MM.1S (cell line): ENCODE data around the gene CBFA2T3.
"Not testable (repeated sequence)": the region's sequence is repeated elsewhere in the genome, so short reads cannot be mapped to it uniquely, and the experiment has no call there.

Experiments used
- DNase-seq: peaks from one replicate; pipeline ENCODE4 v3.0.0-alpha.2; 2015
- H2AFZ ChIP-seq: fragments of 300-600 bp; sonication (generic); 2 replicates; pipeline ENCODE4 v1.6.0; 2016; ENCODE audit warnings: antibody characterized with exemption, low read length
- H3F3A ChIP-seq: fragments of 300-600 bp; sonication (generic); 2 replicates; pipeline ENCODE4 v1.6.1; 2016; ENCODE audit warnings: mild to moderate bottlenecking, antibody characterized with exemption, low read length, moderate library complexity, mixed read lengths; ENCODE audit not compliant: insufficient read depth
- H3K27ac ChIP-seq: fragments of 300-600 bp; sonication (generic); 2 replicates; pipeline ENCODE4 v1.5.1; 2016; ENCODE audit warnings: mild to moderate bottlenecking, low read length
- H3K27me3 ChIP-seq: fragments of 300-600 bp; sonication (generic); replicated peaks from 2 replicates; pipeline ENCODE4 v1.6.0; 2016; ENCODE audit warnings: low read length; ENCODE audit not compliant: insufficient read depth
- H3K36me3 ChIP-seq: fragments of 300-600 bp; sonication (generic); replicated peaks from 2 replicates; pipeline ENCODE4 v1.6.1; 2016; ENCODE audit warnings: mild to moderate bottlenecking, low read length, mixed read lengths; ENCODE audit not compliant: insufficient read depth
- H3K4me1 ChIP-seq: fragments of 300-600 bp; sonication (generic); 2 replicates; pipeline ENCODE4 v1.6.1; 2016; ENCODE audit warnings: low read length, mixed read lengths
- H3K4me2 ChIP-seq: fragments of 300-600 bp; sonication (generic); 2 replicates; pipeline ENCODE4 v1.6.0; 2016; ENCODE audit warnings: low read depth, low read length
- H3K4me3 ChIP-seq: fragments of 300-600 bp; sonication (generic); 2 replicates; pipeline ENCODE4 v1.5.1; 2016; ENCODE audit warnings: low read length, mixed read lengths
- H3K79me2 ChIP-seq: fragments of 300-600 bp; sonication (generic); 2 replicates; pipeline ENCODE4 v1.6.1; 2016; ENCODE audit warnings: mixed run types, low read length, mixed read lengths
- H3K9ac ChIP-seq: fragments of 300-600 bp; sonication (generic); 2 replicates; pipeline ENCODE4 v1.6.1; 2016; ENCODE audit warnings: low read length, mixed read lengths
- H3K9me2 ChIP-seq: fragments of 300-600 bp; sonication (generic); replicated peaks from 2 replicates; pipeline ENCODE4 v1.6.1; 2016; ENCODE audit warnings: mild to moderate bottlenecking, low read length, mixed read lengths; ENCODE audit not compliant: insufficient read depth
- H3K9me3 ChIP-seq: fragments of 300-600 bp; sonication (generic); replicated peaks from 2 replicates; pipeline ENCODE4 v1.6.1; 2016; ENCODE audit warnings: mild to moderate bottlenecking, low read length, mixed read lengths; ENCODE audit not compliant: insufficient read depth
- H4K20me1 ChIP-seq: fragments of 300-600 bp; sonication (generic); 2 replicates; pipeline ENCODE4 v1.6.1; 2016; ENCODE audit warnings: mild to moderate bottlenecking, low read length, moderate library complexity, mixed read lengths; ENCODE audit not compliant: insufficient read depth
- CTCF ChIP-seq: fragments of 300-600 bp; sonication (generic); IDR thresholded peaks from 2 replicates; pipeline ENCODE4 v1.5.1; 2016; ENCODE audit warnings: antibody characterized with exemption, low read length, mixed read lengths
- EZH2 ChIP-seq: fragments of 300-600 bp; sonication (generic); optimal IDR thresholded peaks from 2 replicates; pipeline ENCODE3; 2017; ENCODE audit warnings: low read depth, mild to moderate bottlenecking, antibody characterized with exemption, low read length, mixed read lengths
- EZH2phosphoT487 ChIP-seq: fragments of 300-600 bp; sonication (generic); IDR thresholded peaks from 2 replicates; pipeline ENCODE4 v1.6.1; 2018; ENCODE audit warnings: antibody characterized with exemption, low read length

CBFA2T3 gene

DNA sequence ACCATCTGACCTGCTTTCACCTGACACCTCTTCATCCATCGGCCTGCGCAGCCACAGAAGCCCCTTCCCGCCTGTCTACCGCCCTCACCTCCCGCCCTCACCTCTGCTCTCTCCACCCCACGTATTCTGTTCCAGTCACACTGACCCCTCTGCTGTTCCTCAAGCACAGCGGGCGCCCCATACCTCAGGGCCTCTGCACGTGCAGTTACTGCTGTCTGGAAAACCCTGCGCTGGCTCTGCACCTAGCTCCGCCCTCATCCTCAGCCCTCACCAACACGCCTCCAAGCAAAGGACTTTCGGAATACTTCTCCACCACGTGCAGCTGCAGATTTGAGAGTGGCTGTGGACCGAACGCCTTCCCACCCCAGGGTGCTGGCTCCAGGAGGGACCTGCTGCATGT is 85.9 kb downstream of the CBFA2T3 start:
- Histone ChIP-seq H3K4me2 (no peak overlapping the region), H3K9me2 (no peaks in the 10 kb centered on the region), H2AFZ (no peak overlapping the region), H3K79me2 (no peaks in the 10 kb centered on the region), H3F3A (no peaks in the 10 kb centered on the region), H3K9me3 (no peaks in the 10 kb centered on the region), H3K9ac (no peak overlapping the region), H4K20me1 (no peaks in the 10 kb centered on the region), H3K36me3 (no peaks in the 10 kb centered on the region), H3K27me3 (no peaks in the 10 kb centered on the region), H3K4me3 (no peak overlapping the region), H3K4me1 (no peaks in the 10 kb centered on the region), H3K27ac (no peak overlapping the region)
- TF ChIP-seq EZH2phosphoT487 = no peak
- no peak for TF ChIP-seq EZH2
- TF ChIP-seq CTCF = no peak
- no peak for DNase-seq

- H3K9me3 ChIP-seq, H2AFZ ChIP-seq, H3K4me2 ChIP-seq, H3K9ac ChIP-seq, H4K20me1 ChIP-seq, H3F3A ChIP-seq, H3K4me1 ChIP-seq, H3K27ac ChIP-seq, H3K9me2 ChIP-seq, H3K4me3 ChIP-seq, H3K36me3 ChIP-seq, H3K79me2 ChIP-seq, H3K27me3 ChIP-seq, DNase-seq: not testable (repeated sequence)
These were observed 87.2 kb downstream of the CBFA2T3 start for GRCh38 chr16:88889702-88890352.

GRCh38 chr16:88888461-88889387 is 88.3 kb downstream of the CBFA2T3 start:
- Histone ChIP-seq H3K9me3 (no peaks in the 10 kb centered on the region), H2AFZ (no peak overlapping the region), H3K4me2 (no peak overlapping the region), H3K27ac (no peak overlapping the region), H3K4me1 (no peaks in the 10 kb centered on the region), H3F3A (no peaks in the 10 kb centered on the region), H3K9ac (no peak overlapping the region), H3K79me2 (no peaks in the 10 kb centered on the region), H4K20me1 (no peaks in the 10 kb centered on the region), H3K4me3 (no peak overlapping the region), H3K36me3 (no peaks in the 10 kb centered on the region), H3K27me3 (no peaks in the 10 kb centered on the region), H3K9me2 (no peaks in the 10 kb centered on the region)
- TF ChIP-seq EZH2 (no peak), EZH2phosphoT487 (no peak), CTCF (no peak)
- no peak for DNase-seq

- Histone ChIP-seq H3K9me2 (no peaks in the 10 kb centered on the region), H3K4me3 (no peak overlapping the region), H3F3A (no peaks in the 10 kb centered on the region), H3K9ac (no peak overlapping the region), H4K20me1 (no peaks in the 10 kb centered on the region), H3K36me3 (no peaks in the 10 kb centered on the region), H3K27ac (no peak overlapping the region), H3K79me2 (no peaks in the 10 kb centered on the region), H3K9me3 (no peaks in the 10 kb centered on the region), H3K27me3 (no peaks in the 10 kb centered on the region), H2AFZ (no peak overlapping the region), H3K4me2 (no peak overlapping the region), H3K4me1 (no peaks in the 10 kb centered on the region)
- TF ChIP-seq EZH2 = no peak
- TF ChIP-seq CTCF = no peak
- no peak for TF ChIP-seq EZH2phosphoT487
- no peak for DNase-seq
These were observed 89.0 kb downstream of the CBFA2T3 start for GRCh38 chr16:88888057-88888456.
